Mucosa of rectum (tissue), 2 donors: ENCODE results near the gene CHSY3.
"Not testable (repeated sequence)": the region's sequence is repeated elsewhere in the genome, so short reads cannot be mapped to it uniquely, and the experiment has no call there.

Experiments
- H3K27ac ChIP-seq, 2 donors: one replicate each; pipeline ENCODE4 v1.7.0; 2013; ENCODE audit warnings: inconsistent platforms in 2 of 2, low read depth in 2 of 2, low read length in 2 of 2
- H3K27me3 ChIP-seq, 2 donors: one replicate each; pipeline ENCODE4 v1.7.0; 2013; ENCODE audit warnings: low read length in 2 of 2; ENCODE audit not compliant: control insufficient read depth in 2 of 2, insufficient read depth in 2 of 2
- H3K36me3 ChIP-seq, 2 donors: one replicate each; pipeline ENCODE4 v1.7.0; 2013; ENCODE audit warnings: low read length in 2 of 2; ENCODE audit not compliant: control insufficient read depth in 2 of 2, insufficient read depth in 2 of 2
- H3K4me1 ChIP-seq, 2 donors: one replicate each; pipeline ENCODE4 v1.7.0; 2013; ENCODE audit warnings: low read length in 2 of 2, mild to moderate bottlenecking in 1 of 2; ENCODE audit not compliant: control insufficient read depth in 2 of 2, insufficient read depth in 2 of 2
- H3K4me3 ChIP-seq, 2 donors: one replicate each; pipeline ENCODE4 v1.7.0; 2013; ENCODE audit warnings: low read length in 2 of 2
- H3K9ac ChIP-seq, 2 donors: one replicate each; pipeline ENCODE4 v1.7.0; 2013; ENCODE audit warnings: low read length in 2 of 2, low read depth in 1 of 2, mild to moderate bottlenecking in 1 of 2
- H3K9me3 ChIP-seq, 2 donors: one replicate each; pipeline ENCODE4 v1.7.0; 2013; ENCODE audit warnings: low read length in 2 of 2; ENCODE audit not compliant: control insufficient read depth in 2 of 2
- donor health status: healthy.
- donor health status: Normal muscosa, but diverticular disease.

The CHSY3 gene

DNA sequence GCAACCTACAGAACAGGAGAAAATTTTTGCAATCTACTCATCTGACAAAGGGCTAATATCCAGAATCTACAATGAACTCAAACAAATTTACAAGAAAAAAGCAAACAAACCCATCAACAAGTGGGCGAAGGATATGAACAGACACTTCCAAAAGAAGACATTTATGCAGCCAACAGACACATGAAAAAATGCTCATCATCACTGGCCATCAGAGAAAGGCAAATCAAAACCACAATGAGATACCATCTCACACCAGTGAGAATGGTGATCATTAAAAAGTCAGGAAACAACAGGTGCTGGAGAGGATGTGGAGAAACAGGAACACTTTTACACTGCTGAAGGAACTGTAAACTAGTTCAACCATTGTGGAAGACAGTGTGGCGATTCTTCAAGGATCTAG, 322.3 kb downstream of the CHSY3 start:
- not testable (repeated sequence) for H3K36me3 ChIP-seq, H3K4me3 ChIP-seq, H3K9me3 ChIP-seq, H3K27me3 ChIP-seq, H3K9ac ChIP-seq, H3K4me1 ChIP-seq, H3K27ac ChIP-seq

- Histone ChIP-seq H3K4me3 (no peak overlapping the region), H3K9ac (no peak overlapping the region), H3K27me3 (no peaks in the 10 kb centered on the region), H3K9me3 (no peaks in the 10 kb centered on the region), H3K4me1 (no peaks in the 10 kb centered on the region), H3K27ac (no peak overlapping the region), H3K36me3 (no peaks in the 10 kb centered on the region)
Observed at GRCh38 chr5:130227699-130228098, 323.4 kb downstream of the CHSY3 start.

DNA sequence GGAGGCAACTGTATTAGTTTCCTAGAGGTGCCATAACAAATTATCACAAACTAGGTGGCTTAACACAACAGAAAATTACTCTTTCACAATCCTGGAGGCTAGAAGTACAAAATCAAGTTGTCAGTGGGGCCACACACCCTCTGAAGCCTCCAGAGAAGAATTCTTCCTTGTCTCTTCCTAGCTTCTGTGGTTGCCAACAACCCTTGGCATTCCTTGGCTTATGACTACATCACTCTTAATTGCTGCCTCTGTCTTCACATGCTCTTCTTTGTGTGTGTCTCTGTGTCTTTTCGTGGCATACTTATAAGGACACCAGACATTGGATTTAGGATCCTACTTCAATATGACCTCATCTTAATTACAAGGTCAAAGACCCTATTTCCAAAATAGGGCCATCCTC, 327.5 kb downstream of the CHSY3 start:
- no peaks in the 10 kb centered on the region for H3K27me3 ChIP-seq
- H3K27ac ChIP-seq = no peak overlapping the region
- no peak overlapping the region for H3K9ac ChIP-seq
- H3K36me3 ChIP-seq = no peaks in the 10 kb centered on the region
- no peaks in the 10 kb centered on the region for H3K9me3 ChIP-seq
- no peak overlapping the region for H3K4me3 ChIP-seq
- no peaks in the 10 kb centered on the region for H3K4me1 ChIP-seq

GRCh38 chr5:130234816-130235215, 330.6 kb downstream of the CHSY3 start:
- no peak overlapping the region for H3K4me3 ChIP-seq
- H3K4me1 ChIP-seq = no peaks in the 10 kb centered on the region
- H3K9ac ChIP-seq = no peak overlapping the region
- no peak overlapping the region for H3K27ac ChIP-seq
- H3K27me3 ChIP-seq = no peaks in the 10 kb centered on the region
- no peaks in the 10 kb centered on the region for H3K9me3 ChIP-seq
- H3K36me3 ChIP-seq = no peaks in the 10 kb centered on the region
